GM13977 (cell line): ENCODE measurements around the gene SGPP1.

Experiments
- DNase-seq: peaks from one replicate; pipeline ENCODE4 v3.0.0; 2012; ENCODE audit warnings: low spot score
- in situ Hi-C: fragments of 300-500 bp; cut with MboI; formaldehyde crosslinking; loops from one replicate; pipeline ENCODE4 v1.12.0; 2022; ENCODE audit warnings: low sequenced_read_pairs, low pct_unique_long_range_greater_than_20kb, mixed read lengths, inconsistent platforms; ENCODE audit not compliant: unreplicated experiment
- TF ChIP-seq, protein P1 (sequence below): IDR thresholded peaks from 2 replicates; pipeline ENCODE4 v1.5.1; 2012; ENCODE audit warnings: mild to moderate bottlenecking, control low read depth; ENCODE audit not compliant: insufficient read depth; ENCODE audit errors: extremely low read depth, missing control alignments

SGPP1 gene

DNA sequence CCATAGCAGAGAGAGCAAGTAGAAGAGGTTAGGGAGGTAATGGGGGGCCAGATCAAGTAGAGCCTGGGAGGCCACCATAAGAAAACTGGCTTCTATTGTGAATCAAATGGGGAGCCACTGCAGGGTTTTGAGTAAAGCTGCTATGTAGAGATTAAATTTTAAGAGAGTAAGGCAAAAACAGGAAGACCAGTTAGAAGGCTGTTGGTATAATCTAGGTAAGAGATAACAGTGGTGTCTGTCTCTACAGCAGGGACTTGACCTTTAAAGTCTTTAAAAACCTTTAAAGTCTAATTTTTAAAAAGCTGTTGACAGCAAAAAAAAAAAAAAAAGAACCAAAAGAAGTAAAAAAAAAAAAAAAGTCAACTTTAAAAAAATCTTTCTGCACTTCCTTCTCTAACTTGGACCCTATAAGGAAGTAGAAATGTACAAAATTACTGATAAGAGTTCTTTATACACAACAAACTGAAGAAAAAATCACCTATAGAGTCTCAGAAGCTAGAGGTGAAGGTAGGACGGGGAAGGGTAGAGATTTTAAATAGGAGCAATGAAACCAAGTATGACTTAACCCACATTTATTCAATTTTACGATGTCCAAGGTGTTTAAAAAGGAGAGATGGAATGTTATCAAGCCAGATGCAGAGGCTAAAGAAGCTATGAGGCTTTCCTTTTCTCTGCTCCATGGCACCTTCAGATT, 26.1 kb downstream of the SGPP1 start:
- TF ChIP-seq, protein P1, sequence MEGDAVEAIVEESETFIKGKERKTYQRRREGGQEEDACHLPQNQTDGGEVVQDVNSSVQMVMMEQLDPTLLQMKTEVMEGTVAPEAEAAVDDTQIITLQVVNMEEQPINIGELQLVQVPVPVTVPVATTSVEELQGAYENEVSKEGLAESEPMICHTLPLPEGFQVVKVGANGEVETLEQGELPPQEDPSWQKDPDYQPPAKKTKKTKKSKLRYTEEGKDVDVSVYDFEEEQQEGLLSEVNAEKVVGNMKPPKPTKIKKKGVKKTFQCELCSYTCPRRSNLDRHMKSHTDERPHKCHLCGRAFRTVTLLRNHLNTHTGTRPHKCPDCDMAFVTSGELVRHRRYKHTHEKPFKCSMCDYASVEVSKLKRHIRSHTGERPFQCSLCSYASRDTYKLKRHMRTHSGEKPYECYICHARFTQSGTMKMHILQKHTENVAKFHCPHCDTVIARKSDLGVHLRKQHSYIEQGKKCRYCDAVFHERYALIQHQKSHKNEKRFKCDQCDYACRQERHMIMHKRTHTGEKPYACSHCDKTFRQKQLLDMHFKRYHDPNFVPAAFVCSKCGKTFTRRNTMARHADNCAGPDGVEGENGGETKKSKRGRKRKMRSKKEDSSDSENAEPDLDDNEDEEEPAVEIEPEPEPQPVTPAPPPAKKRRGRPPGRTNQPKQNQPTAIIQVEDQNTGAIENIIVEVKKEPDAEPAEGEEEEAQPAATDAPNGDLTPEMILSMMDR = no peak
- in situ Hi-C loops = no loop called here
- DNase-seq = no peak

DNA sequence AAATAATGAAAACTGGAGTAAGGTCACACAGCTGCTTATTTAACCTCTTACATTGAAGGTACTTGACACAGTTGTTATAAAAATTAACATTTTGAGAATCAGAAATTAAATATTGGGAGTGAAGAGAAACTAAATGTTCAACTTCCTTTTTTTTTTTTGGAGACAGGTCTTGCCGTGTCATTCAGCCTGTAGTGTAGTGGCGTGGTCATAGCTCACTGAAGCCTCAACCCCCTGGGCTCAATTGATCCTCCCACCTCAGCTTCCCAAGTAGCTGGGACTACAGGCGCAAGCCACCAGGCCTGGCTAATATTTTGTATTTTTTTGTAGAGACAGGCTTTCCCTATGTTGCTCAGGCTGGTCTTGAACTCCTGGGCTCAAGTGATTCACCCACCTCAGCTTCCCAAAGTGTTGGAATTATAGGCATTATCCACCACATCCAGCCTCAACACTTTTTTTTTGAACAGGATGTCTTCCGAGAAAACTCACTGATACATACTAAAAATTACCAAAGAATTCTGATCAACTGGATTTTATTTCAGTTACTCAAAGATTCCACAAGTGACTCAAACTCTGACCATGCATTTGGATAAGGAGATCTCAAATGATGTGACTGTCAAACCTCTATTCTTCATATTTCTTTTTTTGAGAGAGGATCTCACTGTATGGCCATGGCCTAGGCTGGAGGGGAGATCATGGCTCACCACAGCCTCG, 35.4 kb downstream of the SGPP1 start:
- TF ChIP-seq, protein P1 = no peak
- in situ Hi-C loops = no loop called here
- no peak for DNase-seq

DNA sequence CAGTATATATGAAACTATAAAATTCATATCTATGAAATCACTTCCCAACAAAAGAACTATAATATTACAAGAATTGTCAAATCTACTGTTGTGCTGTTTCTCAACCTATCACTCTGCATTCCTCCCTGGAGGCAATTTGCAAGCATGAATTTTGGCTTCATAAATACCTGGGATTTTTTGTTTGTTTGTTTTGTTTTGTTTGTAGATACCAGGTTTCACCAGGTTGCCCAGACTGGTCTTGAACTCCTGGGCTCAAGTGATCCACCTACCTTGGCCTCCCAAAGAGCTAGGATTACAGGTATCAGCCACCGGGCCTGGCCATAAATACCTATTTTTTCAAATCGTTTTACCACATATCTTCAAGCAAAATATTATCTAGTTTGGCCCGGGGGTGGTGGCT, 38.7 kb downstream of the SGPP1 start:
- TF ChIP-seq, protein P1 = no peak
- in situ Hi-C loops = no loop called here
- DNase-seq = no peak

DNA sequence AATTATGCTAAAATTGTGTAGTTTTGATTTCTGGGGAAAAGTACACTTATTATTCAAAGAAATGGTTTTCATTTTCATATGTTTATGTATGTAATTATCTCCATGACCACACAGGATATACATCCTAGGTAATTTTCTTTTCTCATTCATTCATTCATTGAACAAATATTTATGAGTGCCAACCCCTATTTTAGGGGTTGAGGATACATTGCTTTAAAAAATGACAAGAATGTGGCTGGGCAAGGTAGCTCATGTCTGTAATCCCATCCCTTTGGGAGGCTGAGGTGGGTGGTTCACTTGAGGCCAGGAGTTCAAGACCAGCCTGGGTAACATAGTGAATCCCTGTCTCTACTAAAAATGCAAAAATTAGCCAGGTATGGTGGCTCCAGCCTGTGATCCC, 40.9 kb downstream of the SGPP1 start:
- TF ChIP-seq, protein P1 = no peak
- in situ Hi-C loops = no loop called here
- no peak for DNase-seq

DNA sequence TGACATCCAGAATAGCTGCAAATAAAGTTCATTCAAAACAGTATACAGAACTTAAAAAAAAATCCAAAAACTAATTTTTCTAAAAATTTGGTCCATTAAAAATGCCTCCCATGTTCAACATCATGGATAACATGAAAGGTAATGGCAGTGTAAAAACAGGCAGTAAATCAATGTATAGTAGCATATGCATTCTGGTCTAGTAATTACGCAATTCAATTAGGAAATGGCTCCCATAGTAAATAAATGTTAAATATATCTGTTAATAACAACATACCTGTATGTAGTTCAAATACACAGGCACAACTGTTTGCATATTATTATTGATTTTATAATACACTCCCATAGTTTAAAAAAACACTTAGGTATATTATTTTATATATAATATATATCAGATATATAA, 42.5 kb downstream of the SGPP1 start:
- no peak for DNase-seq
- in situ Hi-C loops = no loop called here

GRCh38 chr14:63682727-63683593, 44.9 kb downstream of the SGPP1 start:
- TF ChIP-seq, protein P1 = no peak
- in situ Hi-C loops = no loop called here
- no peak for DNase-seq

More for the DNA sequence above, 42.5 kb downstream of the SGPP1 start:
- TF ChIP-seq, protein P1 = no peak
